HUES6 (cell line): ENCODE results near the gene ALG12.

Experiments used
- H3K27ac ChIP-seq: 2 replicates; pipeline ENCODE4 v1.7.0; 2013; ENCODE audit warnings: low read depth, mild to moderate bottlenecking, low read length, inconsistent platforms
- H3K27me3 ChIP-seq: 2 replicates; pipeline ENCODE4 v1.6.1; 2013; ENCODE audit warnings: low read length; ENCODE audit not compliant: control insufficient read depth, insufficient read depth
- H3K36me3 ChIP-seq: 2 replicates; pipeline ENCODE4 v1.6.1; 2013; ENCODE audit warnings: low read length; ENCODE audit not compliant: control insufficient read depth, insufficient read depth
- H3K4me1 ChIP-seq: 2 replicates; pipeline ENCODE4 v1.6.1; 2013; ENCODE audit warnings: low read length; ENCODE audit not compliant: control insufficient read depth, insufficient read depth
- H3K4me3 ChIP-seq: 2 replicates; pipeline ENCODE4 v1.5.1; 2013; ENCODE audit warnings: low read depth, low read length
- H3K9ac ChIP-seq: one replicate; pipeline ENCODE4 v1.6.1; 2013; ENCODE audit warnings: mild to moderate bottlenecking, low read length
- H3K9me3 ChIP-seq: 2 replicates; pipeline ENCODE4 v1.6.1; 2013; ENCODE audit warnings: low read depth, low read length; ENCODE audit not compliant: control insufficient read depth, insufficient read depth

The ALG12 gene

DNA sequence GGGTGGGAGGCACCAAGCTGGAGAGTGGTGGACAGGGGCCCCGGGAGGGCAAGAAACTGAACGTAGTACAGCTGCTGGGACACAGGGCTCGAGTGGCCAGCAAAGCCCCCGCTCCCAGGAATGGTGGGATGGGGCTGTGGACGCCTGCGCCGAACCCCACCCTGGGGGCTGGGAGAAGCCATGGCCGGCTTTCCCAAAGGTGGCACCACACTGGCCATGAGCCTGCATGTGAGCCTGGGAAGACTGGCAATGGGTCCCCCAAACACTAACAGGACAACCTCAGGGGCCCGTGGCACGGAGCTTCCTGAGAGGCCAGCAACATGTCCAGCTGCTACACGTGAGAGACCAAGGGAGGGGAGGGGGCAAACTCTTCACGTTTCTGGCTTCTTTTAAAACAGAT lies 4.0 kb downstream of the ALG12 start:
- no peak overlapping the region for H3K4me3 ChIP-seq
- H3K4me1 ChIP-seq: peaks cover 4% of the 10 kb centered on the region; the same call in 1 of the 2 replicates
- no peak overlapping the region for H3K27ac ChIP-seq
- H3K9ac ChIP-seq: no peak overlapping the region
- H3K36me3 ChIP-seq: peaks cover 23% of the 10 kb centered on the region
- H3K9me3 ChIP-seq: no peaks in the 10 kb centered on the region
- 0 out of 2 replicates have a peak, but pooled peaks cover 2% of the 10 kb centered on the region for H3K27me3 ChIP-seq

DNA sequence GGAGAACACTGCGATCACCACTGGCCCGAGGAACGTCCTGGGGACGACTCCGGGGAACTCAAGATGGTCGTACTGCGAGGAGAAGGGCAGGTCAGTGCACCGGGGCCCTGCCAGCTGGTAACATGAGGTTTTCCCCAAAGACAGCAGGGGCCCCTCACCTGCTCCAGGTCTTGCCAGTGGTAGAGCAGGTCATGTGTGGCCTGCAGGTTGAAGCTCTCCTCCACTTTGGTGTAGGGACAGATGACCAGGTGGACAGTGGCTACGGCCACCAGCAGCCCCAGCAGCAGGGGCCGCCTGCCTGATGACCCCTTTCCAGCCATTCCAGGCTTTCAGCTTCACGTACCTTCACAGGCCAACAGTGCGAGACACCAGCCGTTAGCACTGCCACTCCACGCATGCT lies 4.8 kb downstream of the ALG12 start:
- H3K9ac ChIP-seq: no peak overlapping the region
- no peaks in the 10 kb centered on the region for H3K27me3 ChIP-seq
- H3K9me3 ChIP-seq: no peaks in the 10 kb centered on the region
- H3K27ac ChIP-seq: no peak overlapping the region
- no peaks in the 10 kb centered on the region for H3K4me1 ChIP-seq
- H3K36me3 ChIP-seq: peaks cover 28% of the 10 kb centered on the region
- no peak overlapping the region for H3K4me3 ChIP-seq

DNA sequence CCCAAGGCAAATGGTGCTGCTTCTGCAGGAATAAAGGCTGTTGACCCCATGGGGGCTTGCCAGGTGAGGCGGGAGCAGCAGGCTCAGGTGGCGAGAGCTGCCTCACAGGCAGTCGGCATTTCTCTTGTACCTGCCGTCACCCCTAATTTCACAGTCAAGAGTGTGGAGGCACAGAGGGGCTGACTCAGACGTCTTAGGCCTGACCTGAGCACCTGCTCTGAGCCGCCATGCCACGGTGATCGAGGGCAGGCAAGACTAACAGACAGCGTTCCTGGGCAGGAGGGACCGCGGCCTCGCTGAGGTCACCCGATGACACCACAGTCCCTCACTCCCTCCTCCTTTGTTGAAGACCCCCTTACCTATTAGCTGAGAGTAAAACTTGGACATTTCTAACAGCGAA lies 5.2 kb downstream of the ALG12 start:
- Histone ChIP-seq H3K36me3 (peaks cover 28% of the 10 kb centered on the region), H3K27me3 (no peaks in the 10 kb centered on the region), H3K9ac (no peak overlapping the region), H3K27ac (no peak overlapping the region), H3K4me3 (no peak overlapping the region), H3K9me3 (no peaks in the 10 kb centered on the region), H3K4me1 (no peaks in the 10 kb centered on the region)

DNA sequence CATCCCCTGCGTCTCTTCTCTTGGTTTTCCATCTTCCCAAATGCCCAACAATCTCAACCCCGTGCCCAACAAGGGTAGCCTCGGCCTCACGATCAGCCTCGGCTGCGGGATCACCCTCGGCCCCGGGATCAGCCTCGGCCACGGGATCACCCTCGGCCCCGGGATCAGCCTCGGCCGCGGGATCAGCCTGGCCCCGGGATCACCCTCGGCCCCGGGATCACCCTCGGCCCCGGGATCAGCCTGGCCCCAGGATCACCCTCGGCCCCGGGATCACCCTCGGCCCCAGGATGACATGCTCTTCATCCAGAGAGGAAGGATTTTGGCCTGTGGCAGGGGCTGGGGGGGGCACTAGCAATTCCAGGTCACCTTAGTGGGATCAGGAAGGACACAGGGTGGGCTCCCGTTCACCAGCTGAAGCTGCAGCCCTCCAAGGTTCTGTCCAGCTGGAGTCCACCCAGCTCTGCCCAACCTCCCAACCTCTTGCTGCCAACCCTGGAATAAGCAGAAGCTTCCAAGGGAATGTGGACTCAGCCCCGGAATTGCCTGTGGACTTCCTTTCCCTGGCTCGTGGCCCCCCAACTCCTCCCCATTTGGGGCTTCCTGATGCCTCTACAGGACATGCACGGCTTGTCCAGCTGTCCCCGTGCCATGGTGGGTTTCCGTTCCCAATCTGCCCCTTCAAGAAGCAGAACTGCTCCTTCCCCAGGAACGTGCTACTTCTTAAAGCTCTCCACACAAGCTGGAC lies 6.2 kb downstream of the ALG12 start:
- Histone ChIP-seq H3K4me1 (no peaks in the 10 kb centered on the region), H3K9me3 (no peaks in the 10 kb centered on the region), H3K27me3 (no peaks in the 10 kb centered on the region), H3K36me3 (peaks cover 38% of the 10 kb centered on the region), H3K4me3 (no peak overlapping the region), H3K27ac (no peak overlapping the region), H3K9ac (no peak overlapping the region)

DNA sequence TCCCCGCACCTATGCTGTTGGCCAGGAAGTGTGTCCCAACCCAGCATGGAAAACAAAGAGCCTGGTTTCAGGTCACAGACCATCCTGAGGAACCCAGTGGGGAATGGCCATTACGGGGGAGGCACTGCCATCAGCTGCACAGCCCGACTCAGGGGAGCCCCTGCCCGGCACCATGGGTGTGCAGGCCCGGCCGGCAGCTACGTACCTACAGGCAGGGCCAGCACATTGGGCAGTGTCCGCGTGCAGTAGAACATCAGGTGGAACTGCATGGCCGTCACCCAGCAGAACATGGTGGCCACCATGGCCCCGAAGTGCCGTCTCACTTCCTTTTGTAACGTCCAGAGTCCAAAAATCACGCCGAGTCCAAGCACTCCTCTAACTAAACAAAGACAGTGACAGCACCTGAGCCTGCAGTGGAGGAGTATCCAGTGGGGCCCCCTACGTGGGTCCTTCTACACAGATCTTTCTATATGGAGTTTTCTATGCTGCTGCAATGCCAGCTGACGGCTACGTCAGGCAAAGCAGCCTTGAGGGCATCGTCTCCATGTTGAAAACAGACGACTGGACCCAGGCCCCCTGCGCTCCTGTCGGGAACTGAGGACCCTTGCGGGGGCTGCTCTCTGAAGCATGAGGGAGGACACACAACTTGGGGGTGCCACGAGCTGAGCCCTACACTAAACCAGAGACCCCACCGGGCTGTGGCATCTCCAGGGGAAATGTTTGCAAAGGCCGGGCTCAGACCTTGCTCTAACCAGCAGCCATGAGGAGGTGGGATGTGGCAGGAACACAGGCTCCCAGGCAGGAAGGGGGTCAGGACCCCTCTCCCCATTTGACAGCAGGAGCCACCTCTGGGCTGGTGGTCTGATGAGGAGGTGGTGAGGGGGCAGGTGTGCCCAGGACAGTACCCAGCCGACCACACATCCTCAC lies 7.7 kb downstream of the ALG12 start:
- Histone ChIP-seq H3K36me3 (peaks cover 41% of the 10 kb centered on the region), H3K9me3 (no peaks in the 10 kb centered on the region), H3K9ac (no peak overlapping the region), H3K27me3 (no peaks in the 10 kb centered on the region), H3K27ac (no peak overlapping the region), H3K4me3 (no peak overlapping the region), H3K4me1 (no peaks in the 10 kb centered on the region)

DNA sequence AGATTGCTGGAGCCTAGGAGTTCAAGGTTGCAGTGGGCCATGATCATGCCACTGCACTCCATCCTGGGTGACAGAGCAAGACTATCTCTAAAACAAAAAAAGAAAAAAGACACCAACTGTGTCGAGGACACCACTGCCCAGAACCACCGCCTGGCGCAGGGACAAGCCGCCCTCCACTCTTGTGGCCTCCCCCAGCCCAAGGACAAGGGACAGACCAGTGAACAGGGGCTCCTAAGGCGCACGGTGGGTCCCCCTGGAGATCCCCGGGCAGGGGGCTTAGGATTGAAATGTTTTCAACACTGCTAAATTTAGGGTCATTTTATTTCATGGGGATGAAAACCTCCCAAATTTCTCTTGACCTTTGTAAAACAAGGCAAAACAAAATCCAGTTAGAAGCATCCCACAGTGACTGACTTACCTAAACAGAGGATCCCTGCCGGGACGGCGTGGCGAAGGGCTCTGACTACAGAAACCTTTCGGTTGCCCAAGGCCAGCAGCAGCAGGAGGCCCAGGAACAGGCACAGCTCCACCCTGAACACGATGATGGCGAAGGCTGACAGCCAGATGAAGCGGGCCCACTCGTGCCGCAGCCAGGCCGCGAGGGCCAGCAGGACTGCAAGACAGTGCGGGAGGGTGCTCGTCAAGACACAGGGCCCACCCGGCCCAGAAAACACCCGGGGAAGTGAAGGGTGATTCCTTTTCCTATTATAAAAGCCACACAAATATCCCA lies 8.6 kb downstream of the ALG12 start:
- H3K9me3 ChIP-seq: no peaks in the 10 kb centered on the region
- no peaks in the 10 kb centered on the region for H3K4me1 ChIP-seq
- peaks cover 41% of the 10 kb centered on the region for H3K36me3 ChIP-seq
- no peak overlapping the region for H3K4me3 ChIP-seq
- H3K27me3 ChIP-seq: no peaks in the 10 kb centered on the region
- no peak overlapping the region for H3K9ac ChIP-seq
- H3K27ac ChIP-seq: no peak overlapping the region

DNA sequence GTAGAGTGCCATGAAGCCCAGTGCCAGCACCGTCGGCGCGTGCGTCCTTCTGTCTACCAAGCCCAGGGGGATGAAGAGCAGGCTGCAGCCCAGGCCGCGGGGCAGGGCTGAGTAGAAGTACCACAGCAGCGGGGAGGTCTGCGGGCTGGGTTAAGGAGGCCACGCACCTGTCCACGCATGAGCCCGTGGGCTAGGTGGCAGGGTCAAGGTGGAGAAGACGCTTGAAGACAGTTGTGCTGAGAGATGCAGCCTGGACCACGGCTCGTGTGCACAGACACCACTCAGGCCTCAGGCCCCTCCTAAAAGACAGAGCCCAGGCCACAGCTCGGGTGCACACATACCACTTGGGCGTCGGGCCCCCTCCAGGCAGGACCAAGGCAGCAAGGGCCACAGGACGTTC lies 10.4 kb downstream of the ALG12 start:
- Histone ChIP-seq H3K36me3 (peaks cover 44% of the 10 kb centered on the region), H3K27ac (no peak overlapping the region), H3K9me3 (no peaks in the 10 kb centered on the region), H3K4me3 (no peak overlapping the region), H3K4me1 (no peaks in the 10 kb centered on the region), H3K9ac (no peak overlapping the region), H3K27me3 (no peaks in the 10 kb centered on the region)

DNA sequence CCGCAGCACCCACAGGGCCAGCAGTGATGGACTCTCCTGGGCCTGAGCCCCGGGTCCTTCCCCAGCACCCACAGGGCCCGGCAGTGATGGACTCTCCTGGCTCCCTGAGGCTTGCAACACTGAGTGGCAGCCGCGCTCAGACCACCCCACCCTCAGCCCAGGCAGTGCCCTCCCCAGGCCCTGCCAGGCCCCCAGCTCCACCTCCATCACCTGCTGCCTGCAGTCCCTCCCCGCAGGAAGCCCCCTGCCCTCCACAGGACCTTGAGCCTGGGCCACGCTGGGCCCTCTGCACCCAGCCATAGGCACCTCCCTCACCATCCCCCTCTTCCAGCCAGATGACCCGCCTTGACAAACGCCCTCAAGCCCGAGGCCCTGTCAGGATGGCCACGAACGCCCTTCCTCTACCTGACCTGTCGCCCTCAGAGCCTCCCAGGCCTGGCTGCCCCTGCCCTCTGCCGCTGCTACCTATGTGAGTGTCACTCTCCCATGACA lies 11.4 kb downstream of the ALG12 start:
- H3K27me3 ChIP-seq: no peaks in the 10 kb centered on the region
- H3K4me1 ChIP-seq: no peaks in the 10 kb centered on the region
- peaks cover 6% of the 10 kb centered on the region; the same call in 1 of the 2 replicates for H3K9me3 ChIP-seq
- H3K27ac ChIP-seq: no peak overlapping the region
- H3K9ac ChIP-seq: no peak overlapping the region
- H3K36me3 ChIP-seq: peaks cover 47% of the 10 kb centered on the region
- no peak overlapping the region for H3K4me3 ChIP-seq

DNA sequence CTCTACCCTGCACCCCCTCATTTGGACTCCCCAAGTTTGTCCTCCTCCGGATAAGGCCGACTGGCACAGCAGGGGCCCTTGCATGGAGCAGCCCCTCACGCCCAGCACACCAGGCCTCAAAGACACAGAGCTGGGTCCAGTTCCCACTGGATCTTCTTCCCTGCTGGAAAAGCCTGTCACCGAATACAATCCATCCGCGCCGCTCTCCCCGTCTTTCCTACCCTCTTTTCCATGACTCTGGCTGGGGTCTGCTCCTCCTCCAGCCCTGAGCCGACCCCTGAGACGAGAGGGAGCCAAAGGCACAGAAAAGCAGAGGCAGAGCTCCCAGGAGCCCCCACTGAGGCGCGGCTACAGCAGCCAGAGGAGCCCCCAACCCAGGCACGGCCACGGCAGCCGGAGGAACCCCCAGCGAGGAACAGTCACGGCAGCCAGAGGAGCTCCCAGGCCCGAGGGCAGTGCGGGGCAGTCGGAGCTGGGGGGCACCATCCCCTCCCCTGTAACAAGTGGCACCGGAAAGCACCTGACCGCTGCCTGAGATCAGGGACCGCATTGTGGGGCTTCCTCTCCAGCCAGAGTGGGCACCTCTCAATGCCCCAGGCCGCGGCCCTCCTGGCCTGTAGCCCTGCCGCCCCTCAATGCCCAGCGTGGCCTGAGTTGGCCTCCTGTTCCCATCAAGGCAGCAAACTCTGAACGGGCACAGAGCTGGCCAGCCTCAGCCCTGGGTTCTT lies 12.0 kb downstream of the ALG12 start:
- H3K4me3 ChIP-seq: no peak overlapping the region
- H3K9me3 ChIP-seq: peaks cover 10% of the 10 kb centered on the region; the same call in 1 of the 2 replicates
- H3K36me3 ChIP-seq: peaks cover 53% of the 10 kb centered on the region
- H3K27me3 ChIP-seq: no peaks in the 10 kb centered on the region
- H3K4me1 ChIP-seq: no peaks in the 10 kb centered on the region
- no peak overlapping the region for H3K9ac ChIP-seq
- H3K27ac ChIP-seq: no peak overlapping the region

DNA sequence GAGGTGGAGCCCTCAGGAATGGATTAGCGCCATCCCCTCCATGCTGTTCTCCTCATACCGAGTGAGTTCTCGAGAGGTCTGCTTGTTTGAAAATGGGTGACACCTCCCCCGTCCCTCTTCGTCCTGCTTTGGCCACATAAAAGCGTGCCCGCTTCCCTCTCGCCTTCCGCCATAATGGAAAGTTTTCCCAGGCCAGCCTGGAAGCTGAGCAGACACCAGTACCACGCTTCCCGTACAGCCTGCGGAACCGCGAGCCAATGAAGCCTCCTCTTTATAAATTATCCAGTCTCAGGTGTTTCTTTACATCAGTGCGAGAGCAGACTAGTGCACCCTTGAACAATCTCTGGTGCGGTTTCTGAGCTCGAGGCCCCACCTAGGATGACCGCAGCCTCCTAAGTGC lies 12.8 kb downstream of the ALG12 start:
- H3K27me3 ChIP-seq: no peaks in the 10 kb centered on the region
- peaks cover 10% of the 10 kb centered on the region; the same call in 1 of the 2 replicates for H3K9me3 ChIP-seq
- no peak overlapping the region for H3K9ac ChIP-seq
- H3K4me1 ChIP-seq: no peaks in the 10 kb centered on the region
- H3K36me3 ChIP-seq: peaks cover 55% of the 10 kb centered on the region
- H3K4me3 ChIP-seq: no peak overlapping the region
- H3K27ac ChIP-seq: no peak overlapping the region
